Fibroblast of lung (primary cell): ENCODE data around the gene ART1. TPM values are rescaled to one million over a fixed set of nuclear protein-coding genes. Genes with fewer than 3 reads are reported as not detected.

Source experiments
- DNase-seq, 2 donors: peaks; one replicate each; pipeline versions ENCODE4 v3.0.0 to v3.0.0-alpha.2; 2010; ENCODE audit warnings: low read depth in 2 of 2
- H2AFZ ChIP-seq: 2 replicates; pipeline ENCODE4 v1.5.1; 2012; ENCODE audit warnings: low read length, control low read depth, inconsistent platforms
- H3K27ac ChIP-seq: 2 replicates; pipeline ENCODE4 v1.5.1; 2011; ENCODE audit warnings: low read length, control low read depth; ENCODE audit not compliant: insufficient read depth
- H3K27me3 ChIP-seq: 2 replicates; pipeline ENCODE4 v1.5.1; 2011; ENCODE audit warnings: mild to moderate bottlenecking, low read length; ENCODE audit not compliant: control insufficient read depth, insufficient read depth
- H3K36me3 ChIP-seq: 2 replicates; pipeline ENCODE4 v1.5.1; 2011; ENCODE audit warnings: low read length; ENCODE audit not compliant: control insufficient read depth, insufficient read depth
- H3K4me1 ChIP-seq: 2 replicates; pipeline ENCODE4 v1.5.1; 2011; ENCODE audit warnings: low read length; ENCODE audit not compliant: control insufficient read depth, insufficient read depth; ENCODE audit errors: extremely low read depth
- H3K4me2 ChIP-seq: 2 replicates; pipeline ENCODE4 v1.5.1; 2011; ENCODE audit warnings: low read length, control low read depth; ENCODE audit not compliant: insufficient read depth; ENCODE audit errors: extremely low read depth
- H3K4me3 ChIP-seq, 4 experiments: fragments of 200-600 bp in 1 of 4; sonication (generic) in 1 of 4; replicated peaks in 1 of 4; 2 replicates each; pipeline ENCODE4 v1.5.1; 2011 to 2016; ENCODE audit warnings: low read length in 4 of 4, low read depth in 3 of 4, mild to moderate bottlenecking in 3 of 4, control low read depth in 2 of 4, inconsistent platforms in 1 of 4, mixed read lengths in 1 of 4; ENCODE audit not compliant: insufficient read depth in 1 of 4; ENCODE audit errors: control extremely low read depth in 1 of 4
- H3K79me2 ChIP-seq: 2 replicates; pipeline ENCODE4 v1.5.1; 2012; ENCODE audit warnings: mild to moderate bottlenecking, low read length, inconsistent platforms; ENCODE audit not compliant: control insufficient read depth, insufficient read depth
- H3K9ac ChIP-seq: 2 replicates; pipeline ENCODE4 v1.5.1; 2011; ENCODE audit warnings: mild to moderate bottlenecking, low read length, control low read depth; ENCODE audit not compliant: insufficient read depth
- H3K9me3 ChIP-seq: 2 replicates; pipeline ENCODE4 v1.5.1; 2012; ENCODE audit warnings: low read depth, low read length; ENCODE audit not compliant: control insufficient read depth, insufficient read depth
- H4K20me1 ChIP-seq: 2 replicates; pipeline ENCODE4 v1.5.1; 2011; ENCODE audit warnings: low read length; ENCODE audit not compliant: control insufficient read depth, insufficient read depth; ENCODE audit errors: extremely low read depth
- CTCF ChIP-seq, 2 donors: IDR thresholded peaks in 1 of 2; conservative IDR thresholded peaks in 1 of 2; 1 replicate in 1 of 2; 2 replicates in 1 of 2; pipeline ENCODE4 v1.5.1; 2011 to 2012; ENCODE audit warnings: low read length in 2 of 2, control low read depth in 1 of 2, inconsistent platforms in 1 of 2, low read depth in 1 of 2, mild to moderate bottlenecking in 1 of 2
- EZH2 ChIP-seq: IDR thresholded peaks from 2 replicates; pipeline ENCODE4 v1.5.1; 2012; ENCODE audit warnings: low read length, control low read depth, mild to moderate bottlenecking; ENCODE audit errors: missing control alignments
- polyA plus RNA-seq, 2 donors: library from polyadenylated mRNA; depleted of rRNA in 1 of 2; stranded (reverse) in 1 of 2; unstranded in 1 of 2; fragments of >200 nt; gene quantifications; 2 replicates each; pipeline ENCODE4 v1.2.1, GENCODE V29; 2011 to 2012; ENCODE audit warnings: missing spikeins in 1 of 2
- total RNA-seq: library from RNA; depleted of rRNA; stranded (reverse); fragments of >200 nt; gene quantifications from 2 replicates; pipeline ENCODE4 v1.2.1, GENCODE V29; 2014

ART1 gene
- total and polyA plus RNA-seq, 2 donors (not counting 1 experiment from before 2014, with no cell fraction given): not detected

- Histone ChIP-seq H3K27ac (no peak overlapping the region), H3K79me2 (no peaks in the 10 kb centered on the region), H3K27me3 (no peaks in the 10 kb centered on the region), H2AFZ (no peak overlapping the region), H3K4me2 (no peak overlapping the region), H3K4me3 (no peak overlapping the region), H3K9me3 (no peaks in the 10 kb centered on the region), H3K4me1 (no peaks in the 10 kb centered on the region), H4K20me1 (no peaks in the 10 kb centered on the region), H3K36me3 (no peaks in the 10 kb centered on the region), H3K9ac (no peak overlapping the region)
- no peak for TF ChIP-seq EZH2
- no peak for TF ChIP-seq CTCF (conservative IDR thresholded peaks at IDR 0.05 in 1 of 2, IDR thresholded peaks at IDR 0.05 in 1 of 2; ENCODE audit: low read depth in 1 of 2, low read length in 2 of 2)
- DNase-seq: no peak
These were observed 26.9 kb upstream of the ART1 start for GRCh38 chr11:3617990-3618389.

GRCh38 chr11:3622521-3622920 is 22.4 kb upstream of the ART1 start:
- Histone ChIP-seq H2AFZ (no peak overlapping the region), H3K9ac (no peak overlapping the region), H3K4me2 (no peak overlapping the region), H4K20me1 (no peaks in the 10 kb centered on the region), H3K4me3 (no peak overlapping the region), H3K9me3 (no peaks in the 10 kb centered on the region), H3K36me3 (no peaks in the 10 kb centered on the region), H3K27ac (no peak overlapping the region), H3K27me3 (no peaks in the 10 kb centered on the region), H3K4me1 (no peaks in the 10 kb centered on the region), H3K79me2 (no peaks in the 10 kb centered on the region)
- no peak for TF ChIP-seq EZH2
- no peak for TF ChIP-seq CTCF (conservative IDR thresholded peaks at IDR 0.05 in 1 of 2, IDR thresholded peaks at IDR 0.05 in 1 of 2; ENCODE audit: low read depth in 1 of 2, low read length in 2 of 2)
- no peak for DNase-seq

DNA sequence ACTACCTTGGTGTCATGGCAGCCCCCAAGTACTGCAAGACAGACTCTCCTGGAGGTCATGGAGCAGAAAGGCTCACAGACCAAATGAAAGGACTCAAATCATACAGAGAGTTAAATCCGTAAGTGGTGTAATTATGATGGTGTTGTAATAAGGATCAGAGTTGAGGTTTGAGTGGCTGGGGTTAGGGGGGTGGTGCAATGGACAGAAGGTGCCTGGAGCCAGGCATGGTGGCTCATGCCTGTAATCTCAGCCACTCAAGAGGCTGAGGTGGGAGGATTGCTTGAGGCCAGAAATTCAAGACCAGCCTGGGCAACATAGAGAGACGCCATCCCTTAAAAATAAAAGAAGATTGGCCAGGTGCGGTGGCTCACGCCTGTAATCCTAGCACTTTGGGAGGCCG is 21.8 kb upstream of the ART1 start:
- no peak overlapping the region for H3K27ac ChIP-seq
- H3K9ac ChIP-seq: no peak overlapping the region
- no peaks in the 10 kb centered on the region for H3K36me3 ChIP-seq
- TF ChIP-seq CTCF (conservative IDR thresholded peaks at IDR 0.05 in 1 of 2, IDR thresholded peaks at IDR 0.05 in 1 of 2; ENCODE audit: low read depth in 1 of 2, low read length in 2 of 2): no peak
- no peak for TF ChIP-seq EZH2
- H3K27me3 ChIP-seq: no peaks in the 10 kb centered on the region
- no peaks in the 10 kb centered on the region for H3K4me1 ChIP-seq
- no peaks in the 10 kb centered on the region for H3K79me2 ChIP-seq
- H3K4me2 ChIP-seq: no peak overlapping the region
- no peak for DNase-seq
- H2AFZ ChIP-seq: no peak overlapping the region
- no peaks in the 10 kb centered on the region for H3K9me3 ChIP-seq
- H4K20me1 ChIP-seq: no peaks in the 10 kb centered on the region
- H3K4me3 ChIP-seq: no peak overlapping the region
